Measurements from ENCODE around the gene SMIM30. TPM values are rescaled to one million over a fixed set of nuclear protein-coding genes. Genes with fewer than 3 reads are reported as not detected.
"Not testable (repeated sequence)": the region's sequence is repeated elsewhere in the genome, so short reads cannot be mapped to it uniquely, and the experiment has no call there.

Gene SMIM30, protein sequence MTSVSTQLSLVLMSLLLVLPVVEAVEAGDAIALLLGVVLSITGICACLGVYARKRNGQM
- 10 to 100 TPM; 23.9 to 24.2 TPM for total RNA-seq

GRCh38 chr7:113118074-113118959 lies at the start of gene SMIM30:
Gene SMIM30, minus strand, starts transcription at chr7:113118554. Its CDS starts 976 bp downstream, at chr7:113117578.
- H3K27ac Mint-ChIP-seq, result peak within 1 kb of the TSS; percentile 91
- ATAC-seq (ENCODE audit: low read depth) (peak; percentile 100), DNase-seq (peak; percentile 81)
- H3K36me3 Mint-ChIP-seq, result peaks cover 10% of the 10 kb centered on the region
- H3K4me3 Mint-ChIP-seq, result peak within 1 kb of the TSS; percentile 96
- POLR2A ChIA-PET, result no interaction called here
- H3K4me1 Mint-ChIP-seq, result peaks cover 11% of the 10 kb centered on the region
- H3K9me3 Mint-ChIP-seq, result no peaks in the 10 kb centered on the region
- H3K27me3 Mint-ChIP-seq, result no peaks in the 10 kb centered on the region

DNA sequence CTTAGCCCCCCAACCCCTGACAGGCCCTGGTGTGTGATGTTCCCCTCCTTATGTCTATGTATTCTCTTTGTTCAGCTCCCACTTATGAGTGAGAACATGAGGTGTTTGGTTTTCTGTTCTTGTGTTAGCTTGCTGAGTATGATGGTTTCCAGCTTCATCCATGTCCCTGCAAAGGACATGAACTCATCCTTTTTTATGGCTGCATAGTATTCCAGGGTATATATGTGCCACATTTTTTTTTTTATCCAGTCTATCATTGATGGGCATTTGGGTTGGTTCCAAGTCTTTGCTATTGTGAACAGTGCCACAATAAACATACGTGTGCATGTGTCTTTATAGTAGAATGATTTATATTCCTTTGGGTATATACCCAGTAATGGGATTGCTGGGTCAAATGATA lies 47.8 kb upstream of the SMIM30 start:
- not testable (repeated sequence) for ATAC-seq (ENCODE audit: low read depth)

DNA sequence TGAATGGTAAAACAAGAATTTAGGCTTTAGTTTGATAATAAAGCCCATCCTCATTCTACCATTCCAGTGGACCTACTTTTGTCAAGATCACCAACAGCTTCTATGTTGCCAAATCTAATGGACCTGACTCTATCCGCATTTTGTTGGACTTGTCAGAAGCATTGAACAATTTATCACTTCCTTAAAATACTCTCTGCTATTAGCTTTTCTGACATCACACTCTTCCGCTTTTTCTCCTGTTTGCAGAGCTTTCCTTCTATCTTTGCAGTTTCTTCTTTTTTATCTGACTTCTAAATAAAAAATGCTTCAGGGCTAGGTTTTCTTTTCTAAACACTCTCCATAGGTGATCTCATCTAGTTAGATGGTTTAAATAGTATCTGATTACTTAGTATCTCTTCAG lies 42.7 kb upstream of the SMIM30 start:
- H3K27ac Mint-ChIP-seq, result no peak overlapping the region
- no peaks in the 10 kb centered on the region for H3K36me3 Mint-ChIP-seq
- no peaks in the 10 kb centered on the region for H3K4me1 Mint-ChIP-seq
- POLR2A ChIA-PET, result no interaction called here
- ATAC-seq (ENCODE audit: low read depth) (no peak), DNase-seq (no peak)
- H3K4me3 Mint-ChIP-seq, result no peak overlapping the region
- H3K27me3 Mint-ChIP-seq, result no peaks in the 10 kb centered on the region
- H3K9me3 Mint-ChIP-seq, result no peaks in the 10 kb centered on the region

More for the DNA sequence above, 47.8 kb upstream of the SMIM30 start:
- POLR2A ChIA-PET, H3K9me3 Mint-ChIP-seq, H3K36me3 Mint-ChIP-seq, H3K27ac Mint-ChIP-seq, H3K27me3 Mint-ChIP-seq, DNase-seq, H3K4me1 Mint-ChIP-seq, H3K4me3 Mint-ChIP-seq: not testable (repeated sequence)

GRCh38 chr7:113159746-113160339 lies 41.5 kb upstream of the SMIM30 start:
- DNase-seq (no peak), ATAC-seq (ENCODE audit: low read depth) (no peak)
- H3K4me1 Mint-ChIP-seq, result no peaks in the 10 kb centered on the region
- POLR2A ChIA-PET, result no interaction called here
- H3K36me3 Mint-ChIP-seq, result no peaks in the 10 kb centered on the region
- H3K9me3 Mint-ChIP-seq, result no peaks in the 10 kb centered on the region
- no peak overlapping the region for H3K4me3 Mint-ChIP-seq
- no peaks in the 10 kb centered on the region for H3K27me3 Mint-ChIP-seq
- H3K27ac Mint-ChIP-seq, result no peak overlapping the region

DNA sequence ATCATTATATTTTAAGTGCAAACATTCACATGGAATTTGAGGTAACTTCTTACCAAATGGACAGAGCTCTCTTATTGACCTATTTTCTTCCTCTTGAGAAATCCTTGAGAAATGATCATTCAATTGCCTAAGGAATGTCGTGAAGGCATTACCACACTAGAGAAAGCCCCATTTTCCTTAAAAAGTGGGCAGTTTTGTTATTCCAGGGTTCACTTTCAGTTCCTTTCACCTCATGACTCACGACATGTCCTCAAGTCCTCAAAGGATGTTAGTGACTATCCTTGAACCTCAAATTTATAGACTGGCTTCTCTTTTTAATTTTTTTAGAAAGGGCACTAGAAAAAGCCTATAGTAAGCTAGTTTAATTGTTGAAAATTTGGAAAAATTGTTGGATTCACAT lies 40.4 kb upstream of the SMIM30 start:
- ATAC-seq (ENCODE audit: low read depth), result no peak
- Mint-ChIP-seq H3K9me3 (no peaks in the 10 kb centered on the region), H3K36me3 (no peaks in the 10 kb centered on the region), H3K27me3 (no peaks in the 10 kb centered on the region), H3K4me1 (no peaks in the 10 kb centered on the region), H3K27ac (no peak overlapping the region), H3K4me3 (no peak overlapping the region)
- POLR2A ChIA-PET, result no interaction called here
- DNase-seq, result no peak

- Mint-ChIP-seq H3K9me3 (no peaks in the 10 kb centered on the region), H3K27me3 (peaks cover 6% of the 10 kb centered on the region), H3K27ac (no peak overlapping the region), H3K4me1 (no peaks in the 10 kb centered on the region), H3K36me3 (no peaks in the 10 kb centered on the region), H3K4me3 (no peak overlapping the region)
- POLR2A ChIA-PET, result no interaction called here
- ATAC-seq (ENCODE audit: low read depth) (no peak), DNase-seq (no peak)
These were observed 35.8 kb upstream of the SMIM30 start for GRCh38 chr7:113154117-113154516.

DNA sequence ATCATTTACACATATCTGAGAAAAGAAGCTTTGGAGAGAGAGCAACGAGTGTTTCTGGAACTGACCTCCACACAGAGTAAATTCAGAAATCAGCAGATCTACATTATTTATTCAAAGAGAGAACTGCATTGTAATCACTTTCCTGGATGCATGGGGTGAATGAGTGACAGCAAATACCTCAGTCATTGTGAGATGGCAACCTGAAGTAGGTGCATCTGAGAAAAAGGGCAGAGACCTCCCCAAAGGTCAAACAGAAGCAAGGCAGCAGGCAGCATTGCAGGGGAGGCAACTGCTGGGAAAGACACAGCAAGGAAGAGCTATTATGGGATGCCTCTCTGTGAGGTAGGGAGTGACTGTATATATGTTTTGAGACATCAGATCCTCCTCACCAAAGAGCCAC lies 26.5 kb upstream of the SMIM30 start:
- no peaks in the 10 kb centered on the region for H3K9me3 Mint-ChIP-seq
- ATAC-seq (ENCODE audit: low read depth), result no peak
- no peak overlapping the region for H3K27ac Mint-ChIP-seq
- H3K27me3 Mint-ChIP-seq, result peaks cover 5% of the 10 kb centered on the region
- no peak for DNase-seq
- no peaks in the 10 kb centered on the region for H3K4me1 Mint-ChIP-seq
- POLR2A ChIA-PET, result no interaction called here
- no peak overlapping the region for H3K4me3 Mint-ChIP-seq
- no peaks in the 10 kb centered on the region for H3K36me3 Mint-ChIP-seq

GRCh38 chr7:113143486-113144257 lies 25.3 kb upstream of the SMIM30 start:
- Mint-ChIP-seq H3K27me3 (peaks cover 5% of the 10 kb centered on the region), H3K4me3 (no peak overlapping the region), H3K27ac (no peak overlapping the region), H3K36me3 (no peaks in the 10 kb centered on the region), H3K9me3 (no peaks in the 10 kb centered on the region), H3K4me1 (no peaks in the 10 kb centered on the region)
- POLR2A ChIA-PET, result no interaction called here
- no peak for DNase-seq
- no peak for ATAC-seq (ENCODE audit: low read depth)

- DNase-seq (no peak), ATAC-seq (ENCODE audit: low read depth) (no peak)
- POLR2A ChIA-PET, result no interaction called here
- H3K4me1 Mint-ChIP-seq, result no peaks in the 10 kb centered on the region
- no peaks in the 10 kb centered on the region for H3K9me3 Mint-ChIP-seq
- no peaks in the 10 kb centered on the region for H3K36me3 Mint-ChIP-seq
- H3K4me3 Mint-ChIP-seq, result no peak overlapping the region
- H3K27ac Mint-ChIP-seq, result no peak overlapping the region
- H3K27me3 Mint-ChIP-seq, result peaks cover 3% of the 10 kb centered on the region
These were observed 24.2 kb upstream of the SMIM30 start for GRCh38 chr7:113142385-113143119.

- no peaks in the 10 kb centered on the region for H3K36me3 Mint-ChIP-seq
- H3K27ac Mint-ChIP-seq, result no peak overlapping the region
- DNase-seq, result no peak
- POLR2A ChIA-PET, result no interaction called here
- H3K9me3 Mint-ChIP-seq, result no peaks in the 10 kb centered on the region
- H3K4me1 Mint-ChIP-seq, result no peaks in the 10 kb centered on the region
- H3K27me3 Mint-ChIP-seq, result peaks cover 3% of the 10 kb centered on the region
- no peak for ATAC-seq (ENCODE audit: low read depth)
- no peak overlapping the region for H3K4me3 Mint-ChIP-seq
These were observed 23.4 kb upstream of the SMIM30 start for GRCh38 chr7:113141803-113142202.

DNA sequence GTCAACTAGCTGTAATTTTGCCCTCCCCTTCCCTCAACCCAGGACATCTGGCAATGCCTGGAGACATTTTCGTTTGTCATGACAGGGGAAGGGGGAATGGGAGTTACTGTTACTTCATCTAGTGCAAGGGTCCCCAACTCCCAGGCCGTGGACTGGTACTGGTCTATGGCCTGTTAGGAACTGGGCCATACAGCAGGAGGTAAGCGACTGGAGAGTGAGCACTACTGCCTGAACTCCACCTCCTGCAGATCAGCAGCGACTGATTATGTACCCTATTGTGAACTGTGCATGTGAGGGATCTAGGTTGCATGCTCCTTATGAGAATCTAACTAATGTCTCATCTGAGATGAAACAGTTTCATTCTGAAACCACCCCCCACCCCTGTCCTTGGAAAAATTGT lies 22.6 kb upstream of the SMIM30 start:
- DNase-seq (no peak), ATAC-seq (ENCODE audit: low read depth) (no peak)
- Mint-ChIP-seq H3K27ac (no peak overlapping the region), H3K4me1 (no peaks in the 10 kb centered on the region), H3K27me3 (peaks cover 3% of the 10 kb centered on the region), H3K36me3 (no peaks in the 10 kb centered on the region), H3K9me3 (no peaks in the 10 kb centered on the region), H3K4me3 (no peak overlapping the region)
- POLR2A ChIA-PET, result no interaction called here

DNA sequence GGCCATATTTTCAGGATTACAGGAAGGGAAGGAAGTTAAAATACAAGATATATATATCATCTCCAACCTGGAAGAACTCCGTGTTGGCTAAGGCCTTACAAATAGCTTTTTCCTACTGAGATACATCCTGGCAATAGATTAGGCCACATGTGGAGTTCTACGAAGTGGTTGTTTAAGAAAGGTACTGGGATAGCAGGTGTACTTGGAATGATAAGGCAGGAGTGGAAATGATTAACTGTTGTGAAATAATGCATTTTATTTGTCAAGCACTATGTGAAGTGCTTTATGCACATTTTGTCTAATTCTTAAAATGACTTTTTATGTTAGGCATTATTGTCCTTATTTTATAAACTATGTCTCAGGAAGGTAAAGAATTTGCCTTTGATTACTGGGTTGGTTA lies 18.9 kb upstream of the SMIM30 start:
- H3K4me3 Mint-ChIP-seq, result no peak overlapping the region
- H3K4me1 Mint-ChIP-seq, result no peaks in the 10 kb centered on the region
- H3K9me3 Mint-ChIP-seq, result no peaks in the 10 kb centered on the region
- no peak overlapping the region for H3K27ac Mint-ChIP-seq
- ATAC-seq (ENCODE audit: low read depth), result no peak
- no peaks in the 10 kb centered on the region for H3K27me3 Mint-ChIP-seq
- no peaks in the 10 kb centered on the region for H3K36me3 Mint-ChIP-seq
- POLR2A ChIA-PET, result no interaction called here
- no peak for DNase-seq

- Mint-ChIP-seq H3K9me3 (no peaks in the 10 kb centered on the region), H3K4me3 (no peak overlapping the region), H3K27me3 (no peaks in the 10 kb centered on the region), H3K36me3 (no peaks in the 10 kb centered on the region), H3K27ac (no peak overlapping the region), H3K4me1 (no peaks in the 10 kb centered on the region)
- DNase-seq (no peak), ATAC-seq (ENCODE audit: low read depth) (no peak)
- POLR2A ChIA-PET, result no interaction called here
These were observed 15.7 kb upstream of the SMIM30 start for GRCh38 chr7:113134025-113134424.
